Ishikawa (cell line): ENCODE data around the gene PDE4B.

Experiments used
- CEBPB ChIP-seq: IDR thresholded peaks from 2 replicates; pipeline ENCODE4 v1.6.1; 2012
- CREB1 ChIP-seq: IDR thresholded peaks from 2 replicates; pipeline ENCODE4 v1.6.1; 2012; ENCODE audit warnings: low read depth
- EGR1 ChIP-seq: IDR thresholded peaks from 2 replicates; pipeline ENCODE4 v1.6.1; 2012
- EP300 ChIP-seq: IDR thresholded peaks from 2 replicates; pipeline ENCODE4 v1.6.1; 2012; ENCODE audit warnings: borderline replicate concordance
- FOXM1 ChIP-seq: IDR thresholded peaks from 2 replicates; pipeline ENCODE4 v1.6.1; 2012; ENCODE audit warnings: low read depth, borderline replicate concordance
- MAX ChIP-seq: IDR thresholded peaks from 2 replicates; pipeline ENCODE4 v1.6.1; 2012
- NFIC ChIP-seq: IDR thresholded peaks from 2 replicates; pipeline ENCODE4 v1.6.1; 2012
- RAD21 ChIP-seq: IDR thresholded peaks from 2 replicates; pipeline ENCODE4 v1.6.1; 2012; ENCODE audit warnings: low read depth
- REST ChIP-seq: IDR thresholded peaks from 2 replicates; pipeline ENCODE4 v1.6.1; 2012; ENCODE audit warnings: low read depth, mild to moderate bottlenecking
- TAF1 ChIP-seq: IDR thresholded peaks from 2 replicates; pipeline ENCODE4 v1.6.1; 2012; ENCODE audit warnings: low read depth, mild to moderate bottlenecking
- TCF12 ChIP-seq: IDR thresholded peaks from 2 replicates; pipeline ENCODE4 v1.6.1; 2012; ENCODE audit warnings: low read depth
- TEAD4 ChIP-seq: IDR thresholded peaks from 2 replicates; pipeline ENCODE4 v1.6.1; 2012
- USF1 ChIP-seq: IDR thresholded peaks from 2 replicates; pipeline ENCODE4 v1.6.1; 2012
- YY1 ChIP-seq: IDR thresholded peaks from 2 replicates; pipeline ENCODE4 v1.6.1; 2012; ENCODE audit warnings: low read depth
- ZBTB7A ChIP-seq: IDR thresholded peaks from 2 replicates; pipeline ENCODE4 v1.6.1; 2012; ENCODE audit warnings: low read depth

The PDE4B gene

GRCh38 chr1:65824103-65824502 lies 31.4 kb downstream of the PDE4B start:
- TF ChIP-seq YY1 (no peak), TCF12 (no peak), CEBPB (no peak), TEAD4 (no peak), EP300 (no peak), REST (no peak), TAF1 (no peak), USF1 (no peak), EGR1 (no peak), MAX (no peak), NFIC (no peak), FOXM1 (no peak), CREB1 (no peak), ZBTB7A (no peak), RAD21 (no peak)

GRCh38 chr1:65825741-65826140 lies 33.0 kb downstream of the PDE4B start:
- TF ChIP-seq ZBTB7A, result no peak
- no peak for TF ChIP-seq EP300
- TF ChIP-seq TAF1, result no peak
- TF ChIP-seq YY1, result no peak
- TF ChIP-seq NFIC, result no peak
- TF ChIP-seq REST, result no peak
- TF ChIP-seq RAD21, result no peak
- TF ChIP-seq MAX, result no peak
- no peak for TF ChIP-seq EGR1
- TF ChIP-seq USF1, result no peak
- no peak for TF ChIP-seq CEBPB
- no peak for TF ChIP-seq FOXM1
- no peak for TF ChIP-seq TEAD4
- TF ChIP-seq CREB1, result no peak

- no peak for TF ChIP-seq FOXM1
- no peak for TF ChIP-seq TAF1
- TF ChIP-seq CREB1, result no peak
Measured at GRCh38 chr1:65826782-65827181, 34.1 kb downstream of the PDE4B start.

- no peak for TF ChIP-seq CREB1
- TF ChIP-seq EGR1, result no peak
- TF ChIP-seq MAX, result no peak
- TF ChIP-seq FOXM1, result no peak
- no peak for TF ChIP-seq USF1
- no peak for TF ChIP-seq EP300
Measured at GRCh38 chr1:65827346-65827745, 34.7 kb downstream of the PDE4B start.

GRCh38 chr1:65830306-65830705 lies 37.6 kb downstream of the PDE4B start:
- no peak for TF ChIP-seq TAF1
- no peak for TF ChIP-seq REST
- no peak for TF ChIP-seq USF1
- no peak for TF ChIP-seq RAD21
- no peak for TF ChIP-seq EGR1
- no peak for TF ChIP-seq TEAD4
- no peak for TF ChIP-seq ZBTB7A
- TF ChIP-seq NFIC, result no peak
- TF ChIP-seq CREB1, result no peak
- TF ChIP-seq EP300, result no peak
- TF ChIP-seq YY1, result no peak
- no peak for TF ChIP-seq MAX
- no peak for TF ChIP-seq TCF12
